ENCODE measurements around the gene FUCA1.
"Not testable (repeated sequence)": the region's sequence is repeated elsewhere in the genome, so short reads cannot be mapped to it uniquely, and the experiment has no call there.

Gene FUCA1

DNA sequence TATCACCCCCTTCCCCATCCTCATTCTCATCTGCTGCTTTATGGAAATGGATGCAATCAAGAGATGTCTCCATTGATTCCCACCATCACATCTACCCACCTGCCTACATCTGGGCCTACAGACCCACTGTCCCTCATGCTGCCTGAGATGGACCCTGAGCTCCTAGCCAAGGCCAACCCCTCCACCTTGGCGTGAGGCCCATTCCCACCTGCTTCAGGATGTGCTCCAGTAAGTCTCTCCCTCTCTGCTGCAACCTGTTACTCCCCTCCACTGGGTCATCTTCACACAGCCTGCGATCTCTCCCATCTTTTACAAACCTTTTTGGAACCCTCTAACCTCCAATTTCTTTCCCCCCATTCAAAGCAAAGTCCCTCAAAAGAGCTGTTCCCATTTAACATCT is 63.1 kb downstream of the FUCA1 start:
- in situ Hi-C loops (cut with HindIII; ENCODE audit: low sequenced_read_pairs) = loop anchor here (5.0 kb wide), 1 partner anchor 57 kb away; no protein-coding TSS in a partner anchor

DNA sequence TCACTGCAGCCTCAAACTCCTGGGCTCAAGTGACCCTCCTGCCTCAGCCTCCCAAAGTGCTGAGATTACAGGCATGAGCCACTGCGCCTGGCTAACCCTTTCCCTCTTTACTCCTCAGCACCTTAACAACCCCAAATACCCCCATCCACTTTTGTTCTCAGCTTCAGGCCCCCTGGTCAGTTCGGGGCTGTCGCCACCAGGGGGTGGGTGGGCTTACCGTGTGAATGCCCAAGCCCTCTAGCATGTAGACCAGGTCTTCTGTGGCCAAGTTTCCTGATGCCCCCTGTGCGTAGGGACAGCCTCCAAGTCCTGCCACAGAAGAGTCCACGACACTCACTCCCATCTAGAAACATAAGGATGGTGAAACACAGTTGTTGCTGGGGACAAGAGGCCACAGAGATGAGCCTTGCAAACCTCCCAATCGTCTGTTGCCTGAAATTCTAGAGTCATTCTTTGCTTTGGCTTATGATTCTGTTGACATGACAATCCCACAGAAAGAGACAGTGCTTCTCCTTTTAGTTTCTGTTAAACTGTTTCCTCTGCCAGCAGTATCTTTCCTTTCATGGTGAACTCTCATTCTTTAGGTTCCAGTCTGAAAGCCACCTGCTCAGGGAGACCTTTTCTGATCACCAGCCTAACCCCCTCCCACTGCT is 63.8 kb downstream of the FUCA1 start:
- in situ Hi-C loops (cut with HindIII; ENCODE audit: low sequenced_read_pairs) = no loop called here

DNA sequence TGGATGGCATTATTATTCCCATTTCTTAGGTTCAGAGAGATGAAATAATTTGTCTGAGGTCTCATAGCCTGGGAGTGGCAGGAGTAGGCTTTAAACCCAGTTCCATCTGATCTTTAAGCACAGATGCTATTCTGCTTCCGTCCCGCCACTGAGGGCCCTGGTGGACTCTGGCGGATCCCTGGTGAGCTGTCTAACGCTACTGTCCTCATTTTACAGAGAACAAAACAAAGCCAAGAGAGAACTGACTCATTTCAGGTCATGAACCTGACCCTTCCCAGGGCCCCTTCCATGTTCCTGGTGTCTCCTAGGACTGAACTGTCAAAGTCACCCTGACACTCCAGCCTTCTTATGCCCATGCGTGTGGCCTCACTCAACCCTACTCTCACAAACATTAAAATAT is 64.4 kb downstream of the FUCA1 start:
- in situ Hi-C loops (cut with HindIII; ENCODE audit: low sequenced_read_pairs) = no loop called here

DNA sequence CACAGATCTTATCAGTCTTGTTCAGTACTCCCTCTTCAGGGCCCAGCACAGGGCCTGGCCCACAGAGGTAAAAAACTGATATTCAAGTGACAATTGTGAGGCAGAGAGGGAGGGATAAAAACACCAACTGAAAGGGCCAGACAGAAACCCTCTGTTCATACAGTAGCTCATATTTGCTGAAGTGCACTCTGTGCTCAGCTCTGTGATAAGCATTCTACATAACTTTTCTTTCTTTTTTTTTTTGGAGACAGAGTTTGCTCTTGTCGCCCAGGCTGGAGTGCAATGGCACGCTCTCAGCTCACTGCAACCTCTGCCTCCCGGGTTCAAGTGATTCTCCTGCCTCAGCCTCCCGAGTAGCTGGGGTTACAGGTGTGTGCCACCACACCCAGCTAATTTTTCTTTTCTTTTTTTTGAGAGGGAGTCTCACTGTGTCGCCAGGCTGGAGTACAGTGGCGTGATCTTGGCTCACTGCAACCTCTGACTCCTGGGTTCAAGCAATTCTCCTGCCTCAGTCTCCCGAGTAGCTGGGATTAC is 65.2 kb downstream of the FUCA1 start:
- in situ Hi-C loops (cut with HindIII; ENCODE audit: low sequenced_read_pairs) = not testable (repeated sequence)

DNA sequence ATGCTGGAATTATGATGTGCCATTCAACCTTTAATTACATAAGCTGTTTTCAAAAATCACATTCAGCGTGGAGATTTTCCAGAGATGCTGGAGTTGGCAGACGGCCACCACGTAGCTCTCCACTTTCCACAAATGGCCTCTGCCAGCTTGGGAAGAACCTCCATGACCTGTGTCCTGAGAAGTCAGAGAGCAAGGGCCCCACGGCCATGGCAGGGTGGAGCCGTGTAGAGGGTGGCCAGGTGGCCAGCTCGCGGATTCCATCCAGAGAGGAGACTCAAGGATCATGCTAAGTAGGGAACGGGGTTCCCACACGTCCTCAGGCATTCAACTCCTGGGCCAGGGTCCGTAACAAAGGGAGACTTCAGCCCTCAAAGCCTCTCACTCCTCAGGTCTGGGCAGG is 66.2 kb downstream of the FUCA1 start:
- in situ Hi-C loops (cut with HindIII; ENCODE audit: low sequenced_read_pairs) = no loop called here

DNA sequence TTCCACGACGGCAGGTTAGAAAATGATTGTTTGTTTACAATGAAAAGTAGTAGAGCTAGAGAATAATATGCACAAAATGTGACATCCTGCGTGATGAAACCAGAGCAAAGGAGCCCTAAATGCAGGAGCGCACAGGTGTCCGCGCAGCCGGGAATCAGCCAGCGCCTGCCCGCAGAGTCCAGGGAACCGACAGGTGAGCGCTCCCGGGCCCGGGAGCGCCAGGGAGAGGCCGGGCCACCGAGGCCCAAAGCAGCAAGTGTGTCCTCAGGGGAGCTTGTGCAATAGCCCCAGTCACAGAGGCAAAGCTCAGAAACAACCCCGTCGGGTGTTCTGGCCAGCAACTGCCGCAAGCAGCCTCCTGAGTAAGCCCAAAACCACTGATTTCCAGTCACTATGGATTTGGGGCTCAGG is 66.7 kb downstream of the FUCA1 start:
- in situ Hi-C loops (cut with HindIII; ENCODE audit: low sequenced_read_pairs) = no loop called here

DNA sequence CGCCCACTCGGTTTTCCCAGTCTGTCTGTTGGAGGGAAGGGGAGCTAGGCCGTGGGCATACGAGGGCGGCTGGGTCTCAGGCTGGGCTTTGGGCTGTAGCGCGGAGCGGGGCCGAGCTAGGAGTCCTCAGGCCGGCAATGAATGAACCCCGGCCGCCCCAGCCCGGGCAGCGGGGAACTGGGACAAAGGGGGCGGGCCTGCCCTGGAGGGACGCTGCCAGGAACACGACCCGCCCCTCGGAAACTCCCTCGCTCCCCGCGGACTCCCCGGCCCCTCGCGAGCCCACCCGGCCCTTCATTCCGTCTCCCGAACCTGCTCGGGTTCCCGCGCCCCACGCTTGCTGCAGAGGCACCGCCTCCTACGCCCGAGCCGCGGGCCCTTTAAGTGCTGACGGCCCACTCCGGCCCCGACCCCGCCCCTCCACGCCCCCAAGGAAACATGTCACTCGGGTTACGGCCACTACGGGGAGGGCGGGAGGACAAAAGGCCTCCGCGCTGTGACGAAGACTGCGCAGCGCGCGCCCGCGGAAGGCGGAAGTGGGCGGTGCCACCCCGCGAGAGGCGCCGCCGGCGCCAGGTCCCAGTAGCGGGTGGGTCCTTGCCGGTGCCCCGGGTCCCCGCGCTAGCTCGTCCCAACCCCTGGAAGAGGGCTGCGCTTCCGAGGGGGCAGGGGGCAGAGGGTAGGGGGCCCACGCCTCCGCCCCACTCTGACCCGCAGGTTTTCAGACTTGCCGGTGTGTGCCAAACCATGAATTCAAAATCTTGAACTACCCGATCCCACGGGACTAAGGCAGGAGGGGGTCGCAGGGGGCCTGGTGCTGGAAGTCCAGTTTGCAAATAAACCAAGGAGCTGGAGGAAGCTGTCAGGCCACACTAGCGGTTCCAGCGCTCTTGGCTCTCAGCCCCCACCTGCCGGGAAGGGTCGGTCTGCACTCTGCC is 67.4 kb downstream of the FUCA1 start, which contains the start of gene GALE:
Gene GALE (minus strand): TSS at position 355 of the 938 bp plus-strand sequence. CDS start 1,747 bp downstream, outside the sequence.
- in situ Hi-C loops (cut with HindIII; ENCODE audit: low sequenced_read_pairs) = no loop called here

DNA sequence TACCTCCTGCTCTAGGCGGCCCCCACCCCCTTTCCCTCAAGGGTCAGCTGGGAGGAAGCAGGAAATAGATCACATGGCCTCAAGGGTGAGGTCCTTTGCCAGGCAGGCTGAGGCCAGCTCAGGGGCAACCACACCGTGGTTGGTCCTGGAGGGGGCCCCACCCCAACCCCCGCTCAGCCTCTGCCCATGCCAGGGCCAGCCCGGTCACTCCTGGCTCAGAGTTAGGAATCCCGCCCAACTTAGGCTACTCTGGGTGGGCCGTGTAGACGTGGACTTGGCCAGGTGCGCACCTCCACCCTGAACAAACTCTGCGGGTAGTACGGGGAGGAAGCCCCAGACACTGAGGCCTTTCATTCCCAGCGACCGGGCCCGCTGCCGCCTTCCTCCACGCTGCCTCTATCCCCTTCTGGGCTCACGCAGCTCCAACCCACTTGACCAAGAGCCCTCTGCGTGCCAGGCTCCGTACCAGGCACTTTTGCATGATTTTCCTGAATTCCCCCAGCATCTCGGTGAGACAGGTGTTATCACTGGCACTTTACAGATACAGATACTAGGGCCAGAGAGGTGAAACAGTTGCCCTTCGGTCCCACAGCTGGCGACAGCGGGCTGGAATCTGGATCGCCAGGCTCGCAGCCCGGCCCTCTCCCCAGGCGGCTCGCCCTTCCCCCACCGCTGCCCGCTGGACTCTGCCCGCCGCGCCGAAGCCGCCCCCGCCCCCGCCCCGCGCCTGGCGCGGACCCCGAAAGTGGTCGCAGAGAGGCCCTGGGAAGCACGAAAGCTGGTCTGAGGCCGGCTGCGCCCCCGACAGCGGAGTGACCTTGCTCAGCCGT is 68.3 kb downstream of the FUCA1 start:
- in situ Hi-C loops (cut with HindIII; ENCODE audit: low sequenced_read_pairs) = no loop called here

DNA sequence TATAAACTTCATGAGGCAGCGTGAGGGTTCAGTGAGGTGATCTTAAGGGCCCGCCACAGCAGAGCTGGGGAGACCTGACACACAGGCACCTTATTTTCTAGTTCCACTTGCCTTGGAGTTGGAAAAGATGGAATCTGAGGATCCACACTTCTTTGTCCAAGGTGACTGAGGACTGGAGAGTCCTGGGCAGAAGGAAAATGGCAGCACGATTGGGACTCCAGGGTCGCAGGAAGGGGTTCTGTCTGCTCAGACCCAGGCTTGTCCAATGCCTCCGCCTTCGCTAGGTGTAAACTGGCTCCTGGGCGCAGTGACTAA is 68.9 kb downstream of the FUCA1 start:
- in situ Hi-C loops (cut with HindIII; ENCODE audit: low sequenced_read_pairs) = no loop called here

DNA sequence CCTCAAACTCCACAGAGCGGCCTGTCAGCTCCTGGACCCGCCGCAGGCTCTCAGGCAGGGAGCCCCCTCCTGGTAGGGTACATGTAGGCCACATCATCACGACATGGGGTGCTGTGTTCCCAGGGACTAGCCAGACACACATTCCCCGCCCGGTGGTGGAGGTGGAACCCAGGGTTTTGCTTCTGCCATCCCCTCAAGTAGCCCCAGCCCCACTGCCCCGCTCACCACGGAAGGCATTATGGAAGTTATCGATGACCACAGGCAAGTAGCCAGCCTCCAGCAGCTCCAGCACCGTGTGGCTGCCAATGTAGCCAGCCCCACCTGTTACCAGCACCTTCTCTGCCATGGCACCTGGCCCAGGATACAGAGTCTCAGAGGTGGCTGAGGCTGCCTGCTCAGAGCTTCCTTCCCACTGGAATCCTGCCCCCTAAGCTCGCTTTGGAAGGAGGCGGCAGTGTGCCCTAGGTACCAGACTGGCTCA is 69.4 kb downstream of the FUCA1 start:
- in situ Hi-C loops (cut with HindIII; ENCODE audit: low sequenced_read_pairs) = no loop called here

DNA sequence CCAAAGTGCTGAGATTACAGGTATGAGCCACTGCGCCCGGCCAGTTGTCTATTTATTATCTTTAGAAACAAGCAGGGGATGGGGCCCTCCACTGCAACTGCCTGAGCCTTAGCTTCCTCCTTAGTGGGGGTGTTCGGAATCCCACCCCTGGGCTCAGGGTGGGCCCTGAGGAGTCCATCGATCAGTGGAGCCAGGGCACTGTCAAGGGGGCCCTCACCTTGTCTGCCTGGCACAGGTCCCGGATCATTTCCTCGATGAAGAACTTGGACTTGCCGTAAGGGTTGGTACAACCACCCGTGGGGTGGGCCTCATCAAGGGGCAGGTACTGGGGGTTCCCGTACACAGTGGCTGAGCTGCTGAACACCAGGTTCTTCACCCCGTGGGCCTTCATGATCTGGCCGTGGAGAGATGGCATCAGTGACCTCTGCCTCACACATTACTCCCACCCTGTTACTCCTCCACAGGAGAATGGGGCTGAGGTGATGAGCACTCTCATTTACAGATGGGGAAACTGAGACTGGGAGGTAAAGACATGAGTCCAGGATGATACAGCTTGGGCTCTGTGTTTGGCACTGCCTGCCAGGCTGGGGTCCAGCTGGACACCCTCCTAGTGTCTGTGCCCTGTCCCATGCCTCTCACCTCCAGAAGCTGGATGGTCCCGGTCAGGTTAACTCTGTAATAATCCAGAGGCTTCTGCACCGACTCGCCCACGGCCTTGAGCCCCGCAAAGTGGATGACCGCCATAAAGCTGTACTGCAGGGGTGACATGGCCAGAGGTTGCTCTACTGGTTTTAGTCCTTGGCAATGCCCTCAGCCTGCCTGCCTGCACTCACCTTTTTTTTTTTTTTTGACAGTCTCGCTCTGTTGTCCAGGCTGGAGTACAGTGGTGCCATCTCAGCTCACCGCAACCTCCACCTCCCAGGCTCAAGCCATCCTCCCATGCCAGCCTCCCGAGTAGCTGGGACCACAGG is 70.3 kb downstream of the FUCA1 start:
- in situ Hi-C loops (cut with HindIII; ENCODE audit: low sequenced_read_pairs) = no loop called here

DNA sequence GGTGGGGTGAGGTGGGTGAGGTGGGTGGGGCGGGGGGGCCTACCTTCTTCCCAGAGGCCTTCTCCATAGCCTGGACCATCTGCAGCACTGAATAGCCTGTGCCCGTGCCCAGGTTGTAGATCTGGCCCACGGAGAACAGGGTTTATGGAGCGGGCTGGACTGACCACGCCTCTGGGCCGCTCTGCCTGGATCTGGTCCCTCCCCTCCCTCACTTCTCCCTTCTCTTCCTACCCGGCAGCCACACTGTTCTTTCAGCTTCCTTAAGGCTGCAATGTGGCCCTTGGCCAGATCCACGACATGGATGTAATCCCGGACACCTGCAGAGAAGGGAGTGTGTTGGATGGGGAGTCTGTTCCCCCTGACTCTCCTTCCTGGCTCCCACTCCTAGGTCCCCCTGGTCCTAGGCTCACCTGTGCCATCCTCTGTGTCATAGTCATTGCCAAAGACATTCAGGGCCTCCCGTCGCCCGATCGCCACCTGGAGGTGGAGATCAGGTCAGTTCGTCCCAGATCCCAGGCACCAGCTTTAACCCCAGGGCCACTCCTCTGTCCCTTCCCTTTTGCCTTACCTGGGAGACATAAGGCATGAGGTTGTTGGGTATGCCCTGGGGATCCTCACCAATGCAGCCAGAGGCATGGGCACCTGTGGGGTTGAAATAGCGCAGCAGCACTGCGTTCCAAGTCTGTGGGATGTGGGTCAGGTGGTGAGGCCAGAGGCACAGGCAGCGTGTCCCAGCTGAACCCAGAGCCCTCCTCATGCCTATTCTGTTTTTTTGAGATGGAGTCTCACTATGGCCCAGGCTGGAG is 71.4 kb downstream of the FUCA1 start:
- in situ Hi-C loops (cut with HindIII; ENCODE audit: low sequenced_read_pairs) = no loop called here

DNA sequence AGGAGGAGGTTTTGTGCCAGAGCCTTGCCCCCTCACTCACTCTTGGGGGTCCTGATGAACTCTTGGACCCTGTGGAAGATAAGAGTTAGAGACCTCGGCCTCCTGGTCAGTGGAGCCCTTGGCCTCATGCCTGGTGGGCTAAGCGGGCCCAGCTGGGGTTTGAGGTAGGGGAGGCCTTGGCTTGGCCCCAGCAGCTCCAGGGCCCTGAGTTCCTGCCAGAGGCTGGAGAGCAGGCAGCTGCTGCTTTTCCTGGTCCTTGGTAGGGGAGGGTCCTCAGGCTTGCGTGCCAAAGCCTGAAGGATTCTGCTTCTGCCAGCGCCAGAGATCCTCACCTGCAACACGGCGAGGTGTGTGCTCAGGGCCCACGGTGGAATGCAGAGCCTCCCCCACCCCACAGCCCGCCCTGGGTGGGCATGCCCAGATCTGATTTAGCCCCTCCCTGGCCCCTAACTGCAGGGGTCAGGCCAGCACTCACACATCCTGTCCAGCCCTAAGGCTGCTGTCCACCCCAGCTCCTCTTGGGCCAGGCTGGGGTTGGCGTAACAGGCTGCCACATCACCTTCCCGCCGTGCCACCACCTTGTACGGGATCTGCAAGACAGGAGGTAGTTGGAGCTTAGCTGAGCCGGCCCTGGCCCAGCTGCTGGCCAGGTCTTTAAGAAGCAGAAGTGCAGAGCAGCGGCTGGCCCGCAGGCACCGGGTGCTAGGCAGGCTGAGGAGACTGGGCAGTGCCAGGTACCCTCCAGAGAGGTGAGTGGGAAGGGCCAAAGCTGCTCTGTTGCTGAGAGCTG is 72.2 kb downstream of the FUCA1 start:
- in situ Hi-C loops (cut with HindIII; ENCODE audit: low sequenced_read_pairs) = no loop called here
